ENCODE measurements around the gene SASH3. TPM values are rescaled to one million over a fixed set of nuclear protein-coding genes. Genes with fewer than 3 reads are reported as not detected.

Gene SASH3
- total RNA-seq, 1 donor from 2014 or later, result not detected

DNA sequence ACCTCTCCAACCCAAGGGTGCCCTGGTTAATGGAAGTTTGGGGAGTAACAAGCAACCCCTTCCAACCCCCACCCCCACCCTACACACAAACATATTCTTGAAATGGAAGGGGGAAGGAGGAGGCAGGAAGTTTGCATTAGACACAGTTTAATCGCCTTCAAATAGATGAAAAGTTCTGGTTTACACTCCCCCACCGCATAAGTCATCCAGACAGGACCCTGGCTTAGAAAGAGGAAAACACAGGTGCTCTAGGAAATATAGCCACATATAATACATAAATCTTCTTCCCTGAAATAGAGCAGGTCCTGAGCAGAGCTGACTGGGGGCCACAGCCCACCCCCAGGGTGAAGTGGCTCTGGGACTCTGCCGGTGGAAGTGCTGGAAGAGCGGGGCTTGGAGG lies 25.1 kb downstream of the SASH3 start:
- no peak overlapping the region for H3K4me3 Mint-ChIP-seq (ENCODE audit: unreplicated experiment)
- H3K4me1 Mint-ChIP-seq (ENCODE audit: unreplicated experiment), result no peaks in the 10 kb centered on the region
- H3K27ac Mint-ChIP-seq (ENCODE audit: unreplicated experiment), result no peak overlapping the region
- H3K36me3 Mint-ChIP-seq (ENCODE audit: low read depth, unreplicated experiment), result peaks cover 14% of the 10 kb centered on the region
- no peaks in the 10 kb centered on the region for H3K27me3 Mint-ChIP-seq (ENCODE audit: unreplicated experiment)
- TF ChIP-seq, protein P1, sequence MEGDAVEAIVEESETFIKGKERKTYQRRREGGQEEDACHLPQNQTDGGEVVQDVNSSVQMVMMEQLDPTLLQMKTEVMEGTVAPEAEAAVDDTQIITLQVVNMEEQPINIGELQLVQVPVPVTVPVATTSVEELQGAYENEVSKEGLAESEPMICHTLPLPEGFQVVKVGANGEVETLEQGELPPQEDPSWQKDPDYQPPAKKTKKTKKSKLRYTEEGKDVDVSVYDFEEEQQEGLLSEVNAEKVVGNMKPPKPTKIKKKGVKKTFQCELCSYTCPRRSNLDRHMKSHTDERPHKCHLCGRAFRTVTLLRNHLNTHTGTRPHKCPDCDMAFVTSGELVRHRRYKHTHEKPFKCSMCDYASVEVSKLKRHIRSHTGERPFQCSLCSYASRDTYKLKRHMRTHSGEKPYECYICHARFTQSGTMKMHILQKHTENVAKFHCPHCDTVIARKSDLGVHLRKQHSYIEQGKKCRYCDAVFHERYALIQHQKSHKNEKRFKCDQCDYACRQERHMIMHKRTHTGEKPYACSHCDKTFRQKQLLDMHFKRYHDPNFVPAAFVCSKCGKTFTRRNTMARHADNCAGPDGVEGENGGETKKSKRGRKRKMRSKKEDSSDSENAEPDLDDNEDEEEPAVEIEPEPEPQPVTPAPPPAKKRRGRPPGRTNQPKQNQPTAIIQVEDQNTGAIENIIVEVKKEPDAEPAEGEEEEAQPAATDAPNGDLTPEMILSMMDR (IDR thresholded peaks at IDR 0.05; ENCODE audit: unreplicated experiment), result no peak
- H3K9me3 Mint-ChIP-seq (ENCODE audit: unreplicated experiment), result no peaks in the 10 kb centered on the region
- no peak for DNase-seq (ENCODE audit: low spot score)

DNA sequence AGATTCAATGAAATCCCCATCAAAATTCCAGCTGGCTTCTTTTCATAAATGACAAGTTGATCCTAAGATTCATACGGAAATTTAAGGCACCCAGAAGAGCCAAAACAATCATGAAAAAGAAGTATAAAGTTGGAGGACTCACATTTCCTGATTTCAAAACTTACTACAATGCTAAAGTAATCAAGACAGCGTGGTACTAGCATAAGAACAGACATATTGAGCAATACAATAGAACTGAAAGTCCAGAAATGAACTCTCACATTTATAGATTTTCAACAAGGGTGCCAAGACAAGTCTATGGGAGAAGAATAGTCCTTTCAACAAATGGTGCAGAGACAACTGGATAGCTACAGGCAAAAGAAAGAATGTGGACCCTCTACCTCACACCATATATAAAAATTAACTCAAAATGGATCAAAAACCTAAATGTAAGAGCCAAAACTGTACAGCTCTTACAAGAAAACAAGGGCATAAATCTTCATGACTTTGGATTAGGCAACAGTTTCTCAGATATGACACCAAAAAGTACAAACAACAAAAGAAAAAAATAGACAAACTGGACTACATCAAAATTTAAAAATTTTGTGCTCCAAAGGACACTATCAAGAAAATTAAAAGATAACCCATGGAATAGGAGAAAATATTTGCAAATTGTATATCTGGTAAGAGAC lies 28.5 kb downstream of the SASH3 start:
- peaks cover 17% of the 10 kb centered on the region for H3K36me3 Mint-ChIP-seq (ENCODE audit: low read depth, unreplicated experiment)
- TF ChIP-seq, protein P1 (IDR thresholded peaks at IDR 0.05; ENCODE audit: unreplicated experiment), result no peak
- no peak overlapping the region for H3K27ac Mint-ChIP-seq (ENCODE audit: unreplicated experiment)
- no peak for DNase-seq (ENCODE audit: low spot score)
- no peaks in the 10 kb centered on the region for H3K27me3 Mint-ChIP-seq (ENCODE audit: unreplicated experiment)
- H3K4me3 Mint-ChIP-seq (ENCODE audit: unreplicated experiment), result no peak overlapping the region
- H3K9me3 Mint-ChIP-seq (ENCODE audit: unreplicated experiment), result no peaks in the 10 kb centered on the region
- no peaks in the 10 kb centered on the region for H3K4me1 Mint-ChIP-seq (ENCODE audit: unreplicated experiment)

DNA sequence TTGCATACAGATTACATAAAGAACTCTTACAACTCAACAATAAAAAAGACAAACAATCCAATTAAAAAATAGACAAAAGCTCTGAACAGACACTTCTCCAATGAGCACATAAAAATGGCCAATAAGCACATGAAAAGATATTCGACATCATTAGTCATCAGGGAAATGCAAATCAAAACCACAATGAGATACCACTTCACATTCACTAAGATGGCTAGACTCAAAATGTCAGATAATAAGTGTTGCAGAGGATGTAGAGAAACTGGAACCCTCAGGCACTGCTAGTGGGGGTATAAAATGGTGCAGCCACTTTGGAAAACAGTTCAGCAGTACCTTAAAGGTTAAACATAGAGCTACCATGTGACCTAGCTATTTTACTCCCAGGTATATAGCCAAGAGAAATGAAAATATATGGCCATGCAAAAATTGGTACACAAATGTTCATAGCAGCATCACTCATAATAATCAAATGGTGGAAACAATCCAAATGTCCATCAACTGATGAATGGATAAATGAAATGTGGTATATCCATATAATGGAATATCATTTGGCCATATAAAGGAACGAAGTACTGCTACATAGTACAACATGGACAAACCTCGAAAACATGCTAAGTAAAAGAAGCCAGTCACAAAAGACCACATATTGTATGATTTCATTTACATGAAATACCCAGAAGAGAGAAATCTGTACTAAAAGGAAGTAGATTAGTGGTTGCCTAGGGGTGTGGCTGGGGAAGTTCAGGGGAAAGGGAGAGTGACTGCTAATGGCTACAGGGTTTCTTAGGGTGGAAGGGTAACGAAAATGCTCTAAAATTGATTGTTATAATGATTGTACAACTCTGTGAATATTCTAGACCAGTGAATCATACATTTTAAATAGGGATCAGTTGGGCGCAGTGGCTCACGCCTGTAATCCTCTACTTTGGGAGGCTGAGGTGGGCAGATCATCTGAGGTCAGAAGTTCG lies 29.4 kb downstream of the SASH3 start:
- no peak for DNase-seq (ENCODE audit: low spot score)
- Mint-ChIP-seq H3K4me1 (ENCODE audit: unreplicated experiment) (no peaks in the 10 kb centered on the region), H3K9me3 (ENCODE audit: unreplicated experiment) (no peaks in the 10 kb centered on the region), H3K27me3 (ENCODE audit: unreplicated experiment) (no peaks in the 10 kb centered on the region), H3K27ac (ENCODE audit: unreplicated experiment) (no peak overlapping the region), H3K4me3 (ENCODE audit: unreplicated experiment) (no peak overlapping the region), H3K36me3 (ENCODE audit: low read depth, unreplicated experiment) (peaks cover 17% of the 10 kb centered on the region)
- TF ChIP-seq, protein P1 (IDR thresholded peaks at IDR 0.05; ENCODE audit: unreplicated experiment), result no peak

DNA sequence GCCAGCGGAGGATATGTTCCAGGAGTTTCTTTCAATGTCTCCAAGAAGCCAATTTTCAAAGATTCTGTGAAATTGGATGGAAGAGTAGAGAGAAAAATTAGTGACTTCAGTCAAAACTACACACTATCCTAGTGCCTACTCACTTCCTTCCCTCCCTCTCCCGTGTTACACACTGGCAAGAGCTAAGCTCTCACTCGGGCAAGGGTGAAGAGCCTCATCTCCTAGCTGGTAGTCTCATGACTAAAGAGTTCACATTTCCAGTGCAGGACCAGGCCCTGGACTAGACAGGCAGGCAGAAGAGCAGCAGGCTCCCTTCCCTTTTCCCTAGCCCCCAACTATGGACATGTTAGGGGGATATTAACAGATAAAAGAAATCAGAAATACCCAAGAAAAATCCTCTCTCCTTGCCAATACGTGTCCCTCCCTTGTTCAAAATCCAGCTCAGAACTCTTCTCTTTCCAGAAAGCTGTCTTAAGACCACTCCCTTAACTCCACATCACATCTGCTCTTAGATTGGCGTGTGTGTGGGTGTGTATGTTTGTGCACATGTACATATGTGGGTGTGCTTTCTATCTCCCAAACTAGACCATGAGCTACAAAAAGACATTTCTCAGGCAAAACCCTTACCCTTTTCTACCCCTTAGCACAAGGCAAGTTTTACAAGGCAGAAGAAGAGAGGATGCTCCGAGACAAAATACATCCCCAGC lies 34.1 kb downstream of the SASH3 start:
- Mint-ChIP-seq H3K4me1 (ENCODE audit: unreplicated experiment) (no peaks in the 10 kb centered on the region), H3K9me3 (ENCODE audit: unreplicated experiment) (no peaks in the 10 kb centered on the region), H3K36me3 (ENCODE audit: low read depth, unreplicated experiment) (peaks cover 18% of the 10 kb centered on the region)

More for the DNA sequence above, 34.1 kb downstream of the SASH3 start:
- DNase-seq (ENCODE audit: low spot score), result no peak
- H3K27ac Mint-ChIP-seq (ENCODE audit: unreplicated experiment), result no peak overlapping the region
- no peaks in the 10 kb centered on the region for H3K27me3 Mint-ChIP-seq (ENCODE audit: unreplicated experiment)
- TF ChIP-seq, protein P1 (IDR thresholded peaks at IDR 0.05; ENCODE audit: unreplicated experiment), result no peak
- H3K4me3 Mint-ChIP-seq (ENCODE audit: unreplicated experiment), result no peak overlapping the region
